Measurements from ENCODE around the gene TIMP2. TPM values are rescaled to one million over a fixed set of nuclear protein-coding genes. Genes with fewer than 3 reads are reported as not detected.

Gene TIMP2
- total RNA-seq, 1 donor from 2014 or later, result 42.1 TPM

- no peak for DNase-seq (ENCODE audit: low read depth)
These were observed 31.1 kb upstream of the TIMP2 start for GRCh38 chr17:78956254-78956653.

- no peak for DNase-seq (ENCODE audit: low read depth)
These were observed 29.5 kb upstream of the TIMP2 start for GRCh38 chr17:78954684-78955083.

- no peak for DNase-seq (ENCODE audit: low read depth)
These were observed 28.5 kb upstream of the TIMP2 start for GRCh38 chr17:78953356-78954350.

DNA sequence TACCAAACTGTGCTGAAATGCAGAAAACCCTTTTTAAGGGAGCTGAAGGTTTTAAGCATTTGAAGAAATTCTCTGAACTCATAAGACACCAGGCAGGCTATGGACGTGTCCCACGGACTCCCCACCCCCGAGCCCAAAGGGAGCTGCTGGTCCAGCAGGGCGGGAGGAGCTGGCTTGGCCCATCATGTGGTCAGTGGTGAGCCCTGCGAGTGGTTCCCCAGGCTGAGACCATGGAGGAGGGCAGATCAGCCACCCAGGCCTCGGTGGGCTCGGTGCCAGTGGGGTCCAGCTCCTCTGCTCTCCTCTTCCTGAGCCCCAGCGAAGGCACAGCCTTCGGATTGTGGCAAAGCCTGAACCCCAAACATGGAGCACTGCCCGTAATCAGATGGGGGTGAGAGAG, 27.5 kb upstream of the TIMP2 start:
- no peak for DNase-seq (ENCODE audit: low read depth)

GRCh38 chr17:78951967-78952551, 26.9 kb upstream of the TIMP2 start:
- DNase-seq (ENCODE audit: low read depth), result no peak

DNA sequence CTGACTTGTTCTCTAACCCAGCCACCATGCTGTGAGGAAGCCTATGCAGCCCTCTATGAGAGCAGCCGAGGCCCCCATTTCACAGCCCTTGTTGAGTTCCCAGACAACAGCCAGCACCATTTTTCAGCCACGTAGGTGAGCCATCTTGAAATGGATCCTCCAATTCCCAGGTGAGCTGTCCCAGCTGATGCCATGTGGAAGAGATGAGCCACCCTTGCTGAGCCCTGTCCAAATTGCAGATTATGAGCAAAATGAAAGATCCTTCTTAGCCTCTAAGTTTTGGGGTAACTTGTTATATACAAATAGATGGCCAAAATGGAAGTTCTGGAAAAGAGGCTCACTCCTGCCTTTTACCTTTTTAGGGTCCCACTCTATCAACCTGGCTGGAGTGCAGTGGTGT, 25.7 kb upstream of the TIMP2 start:
- no peak for DNase-seq (ENCODE audit: low read depth)

DNA sequence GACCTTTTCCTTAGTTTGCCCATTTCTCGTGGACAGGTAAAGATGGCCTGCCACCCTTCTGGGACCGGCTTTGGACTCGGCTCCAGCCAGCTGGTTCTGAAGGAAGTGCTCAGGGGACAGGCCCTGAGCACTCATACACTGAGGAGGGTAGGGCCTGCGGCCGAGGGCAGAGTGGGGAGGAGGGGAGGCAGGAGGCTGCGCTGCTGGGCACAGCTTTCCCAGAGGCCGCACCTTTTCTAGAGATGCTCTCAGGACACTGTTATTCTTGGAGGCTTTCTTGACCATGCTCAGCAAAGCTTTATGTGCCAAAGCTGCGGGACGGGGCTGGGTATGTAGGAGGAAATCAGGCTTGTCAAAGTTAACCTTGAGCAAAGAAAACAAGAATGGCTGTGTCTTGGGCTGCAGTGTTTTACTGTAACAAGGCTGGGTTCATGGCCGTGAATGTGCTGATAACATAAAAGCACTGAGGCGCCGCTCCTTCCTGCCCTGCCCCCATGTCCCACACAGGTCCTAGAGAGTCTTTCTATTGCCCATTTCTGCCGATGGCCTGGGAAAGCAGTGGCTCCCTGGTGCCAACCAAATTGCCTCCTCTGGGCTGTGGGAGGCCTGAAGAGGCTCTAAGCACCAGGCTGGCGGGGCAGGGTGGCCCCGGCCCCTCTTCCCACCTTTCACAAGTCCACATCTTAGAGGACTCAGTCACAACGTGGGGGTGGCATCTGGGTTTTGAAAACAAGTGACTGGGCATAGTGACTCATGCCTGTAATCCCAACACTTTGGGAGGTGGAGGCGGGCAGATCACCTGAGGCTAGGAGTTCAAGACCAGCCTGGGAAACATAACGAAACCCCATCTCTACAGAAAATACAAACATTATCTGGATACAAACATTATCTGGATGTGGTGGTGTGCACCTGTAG, 22.3 kb upstream of the TIMP2 start:
- DNase-seq (ENCODE audit: low read depth), result peak; percentile 73

DNA sequence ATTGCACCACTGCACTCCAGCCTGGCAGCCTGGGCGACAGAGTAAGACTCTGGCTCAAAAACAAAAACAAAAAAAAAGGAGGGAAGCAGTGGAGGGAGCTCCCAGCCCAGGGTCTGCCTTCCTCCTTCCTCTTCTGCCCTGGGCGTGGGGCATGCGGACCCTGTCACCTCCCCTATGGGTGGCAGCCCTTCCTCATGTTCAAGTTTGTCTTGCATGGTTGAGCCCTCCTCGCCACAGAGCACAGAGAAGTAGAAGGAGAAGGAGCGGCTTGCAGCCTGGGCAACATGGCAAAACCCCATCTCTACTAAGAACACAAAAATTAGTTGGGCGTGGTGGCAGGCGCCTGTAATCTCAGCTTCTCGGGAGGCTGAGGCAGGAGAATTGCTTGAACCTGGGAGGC, 21.4 kb upstream of the TIMP2 start:
- no peak for DNase-seq (ENCODE audit: low read depth)

GRCh38 chr17:78946131-78946530, 20.9 kb upstream of the TIMP2 start:
- DNase-seq (ENCODE audit: low read depth), result no peak

DNA sequence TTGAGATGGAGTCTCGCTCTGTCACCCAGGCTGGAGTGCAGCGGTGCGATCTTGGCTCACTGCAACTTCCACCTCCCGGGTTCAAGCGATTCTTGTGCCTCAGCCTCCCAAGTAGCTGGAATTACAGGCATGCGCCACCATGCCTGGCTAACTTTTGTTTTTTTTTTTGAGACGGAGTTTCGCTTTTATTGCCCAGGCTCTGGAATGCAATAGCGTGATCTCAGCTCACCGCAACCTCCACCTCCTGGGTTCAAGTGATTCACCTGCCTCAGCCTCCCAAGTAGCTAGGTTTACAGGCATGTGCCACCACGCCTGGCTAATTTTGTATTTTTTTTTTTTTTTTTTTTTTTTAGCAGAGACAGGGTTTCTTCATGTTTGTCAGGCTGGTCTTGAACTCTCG, 20.3 kb upstream of the TIMP2 start:
- DNase-seq (ENCODE audit: low read depth), result peak; percentile 58

DNA sequence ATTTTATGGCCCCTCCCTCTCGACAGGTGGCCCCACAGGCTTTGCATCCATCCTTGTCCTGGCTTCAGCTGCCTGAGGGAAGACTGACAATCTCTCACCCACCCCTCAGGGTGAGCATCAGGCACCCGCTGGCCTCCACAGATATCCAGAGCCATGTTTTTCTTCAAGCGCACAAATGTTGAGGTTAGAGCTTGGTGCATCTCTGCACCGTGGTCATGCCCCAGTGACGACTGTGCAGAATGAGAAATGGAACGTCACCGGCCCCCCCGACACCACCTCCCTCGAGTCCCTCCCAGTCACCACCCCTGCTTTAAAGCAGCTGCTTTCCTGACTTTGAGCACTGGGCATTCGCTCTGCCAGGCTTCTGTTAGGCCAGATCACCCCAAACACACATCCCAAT, 19.8 kb upstream of the TIMP2 start:
- DNase-seq (ENCODE audit: low read depth), result no peak

- no peak for DNase-seq (ENCODE audit: low read depth)
These were observed 18.8 kb upstream of the TIMP2 start for GRCh38 chr17:78944026-78944425.

DNA sequence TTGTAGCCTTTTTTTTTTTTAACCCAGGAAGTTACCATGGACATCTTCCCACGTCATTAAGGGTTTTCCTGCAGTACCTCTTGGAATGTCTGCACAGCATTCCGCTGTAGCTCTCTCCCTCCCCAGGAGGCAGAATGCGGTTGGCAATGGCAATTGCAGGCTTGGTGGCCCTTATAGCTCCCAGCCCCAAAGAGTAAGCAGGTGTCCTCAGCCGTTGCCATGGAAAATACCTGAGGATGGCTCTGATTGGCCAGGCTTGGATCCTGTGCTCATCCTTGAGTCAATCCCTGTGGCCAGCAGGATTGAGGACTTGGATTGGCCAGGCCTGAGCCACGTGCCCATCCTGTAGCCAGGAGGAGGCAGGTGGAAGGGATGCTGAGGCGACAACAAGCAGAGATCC, 15.5 kb upstream of the TIMP2 start:
- DNase-seq (ENCODE audit: low read depth), result no peak

GRCh38 chr17:78940258-78940657, 15.1 kb upstream of the TIMP2 start:
- no peak for DNase-seq (ENCODE audit: low read depth)

DNA sequence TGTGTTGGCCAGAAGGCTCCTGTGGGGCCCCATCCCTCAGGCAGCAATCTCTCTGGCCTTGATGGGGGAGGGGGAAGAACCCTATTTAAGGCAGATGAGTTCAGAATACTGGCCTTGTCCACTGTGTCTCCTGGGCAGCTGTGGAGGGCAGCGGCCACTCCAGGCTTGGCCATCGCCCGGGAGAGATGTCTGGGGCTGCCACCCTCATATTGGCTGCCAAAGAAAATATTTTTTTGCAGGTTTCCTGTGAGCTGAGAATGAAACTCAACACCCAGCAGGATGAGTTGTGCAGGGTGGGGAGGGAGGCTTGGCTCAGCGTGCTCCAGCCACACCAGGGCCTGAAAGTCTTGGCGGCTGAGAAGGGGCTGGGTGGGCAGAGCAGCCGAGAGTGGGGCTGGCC, 14.4 kb upstream of the TIMP2 start:
- no peak for DNase-seq (ENCODE audit: low read depth)

GRCh38 chr17:78937561-78937960, 12.4 kb upstream of the TIMP2 start:
- no peak for DNase-seq (ENCODE audit: low read depth)

DNA sequence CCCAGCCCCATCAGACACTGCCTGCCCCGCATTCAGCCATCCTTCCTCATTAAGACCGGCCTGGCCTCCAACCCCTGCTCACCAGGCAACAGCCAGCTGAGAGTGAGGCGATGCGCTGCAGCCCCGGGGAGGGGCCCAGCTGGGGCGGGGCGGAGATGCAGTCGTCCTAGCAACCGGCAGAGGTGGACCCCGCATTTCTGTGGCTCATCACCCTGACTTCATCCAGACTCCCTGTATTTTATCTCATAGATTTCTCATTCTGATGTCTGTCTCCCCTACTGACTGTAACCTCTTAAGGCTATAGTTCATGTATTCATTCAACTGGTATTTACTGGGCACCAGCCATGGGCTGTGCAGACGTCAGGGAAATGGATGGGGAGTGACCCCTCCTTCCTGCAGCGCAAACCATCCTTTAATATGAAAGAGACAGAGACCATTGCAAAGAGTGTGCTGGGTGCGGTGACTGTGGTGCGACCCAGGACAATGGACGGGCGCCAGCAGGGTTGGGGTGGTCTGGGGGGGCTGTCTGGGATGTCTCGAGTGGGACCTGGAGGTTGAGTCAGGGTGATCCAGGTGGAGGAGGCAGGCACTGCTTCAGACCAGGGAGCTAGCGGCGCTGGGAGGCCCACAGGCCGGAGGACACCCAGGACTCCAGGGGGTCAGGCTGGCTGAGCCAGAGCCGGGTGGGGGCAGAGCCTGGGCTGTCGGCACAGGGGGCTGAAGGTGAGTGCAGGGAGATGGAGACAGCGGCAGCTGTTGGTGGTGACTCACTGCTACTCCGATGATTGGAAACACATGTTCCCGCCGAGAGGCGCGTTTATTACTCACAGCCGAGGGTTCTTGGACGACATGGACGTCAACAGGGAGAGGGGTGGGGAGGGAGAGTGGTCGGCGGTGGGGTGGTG, 10.5 kb upstream of the TIMP2 start:
- peak; percentile 80 for DNase-seq (ENCODE audit: low read depth)

GRCh38 chr17:78934681-78935418, 9.7 kb upstream of the TIMP2 start:
- DNase-seq (ENCODE audit: low read depth), result peak; percentile 47

GRCh38 chr17:78933959-78934568, 8.9 kb upstream of the TIMP2 start:
- peak; percentile 83 for DNase-seq (ENCODE audit: low read depth)
